Effector memory CD4-positive, alpha-beta T cell (primary cell): ENCODE data around the gene GRID1.

ENCODE experiments used
- DNase-seq, 3 donors: peaks; one replicate each; pipeline ENCODE4 v3.0.0-alpha.2; 2020
- H3K27ac ChIP-seq: 2 replicates; pipeline ENCODE4 v1.7.0; 2013; ENCODE audit warnings: mild to moderate bottlenecking, low read length, moderate library complexity; ENCODE audit not compliant: insufficient read depth, poor library complexity, severe bottlenecking
- H3K27me3 ChIP-seq: replicated peaks from 2 replicates; pipeline ENCODE4 v1.7.0; 2013; ENCODE audit warnings: mild to moderate bottlenecking, low read length; ENCODE audit not compliant: insufficient read depth, control insufficient read depth, poor library complexity, severe bottlenecking
- H3K36me3 ChIP-seq: 2 replicates; pipeline ENCODE4 v1.7.0; 2013; ENCODE audit warnings: mild to moderate bottlenecking, low read length, moderate library complexity; ENCODE audit not compliant: control insufficient read depth, insufficient read depth
- H3K4me1 ChIP-seq: 2 replicates; pipeline ENCODE4 v1.7.0; 2013; ENCODE audit warnings: low read length, mild to moderate bottlenecking; ENCODE audit not compliant: control insufficient read depth, insufficient read depth, poor library complexity, severe bottlenecking
- H3K4me3 ChIP-seq: 2 replicates; pipeline ENCODE4 v1.7.0; 2013; ENCODE audit warnings: low read length, low read depth, mild to moderate bottlenecking; ENCODE audit not compliant: insufficient read depth, poor library complexity, severe bottlenecking
- H3K9me3 ChIP-seq: 2 replicates; pipeline ENCODE4 v1.7.0; 2013; ENCODE audit warnings: mild to moderate bottlenecking, low read length, moderate library complexity; ENCODE audit not compliant: control insufficient read depth

The GRID1 gene

DNA sequence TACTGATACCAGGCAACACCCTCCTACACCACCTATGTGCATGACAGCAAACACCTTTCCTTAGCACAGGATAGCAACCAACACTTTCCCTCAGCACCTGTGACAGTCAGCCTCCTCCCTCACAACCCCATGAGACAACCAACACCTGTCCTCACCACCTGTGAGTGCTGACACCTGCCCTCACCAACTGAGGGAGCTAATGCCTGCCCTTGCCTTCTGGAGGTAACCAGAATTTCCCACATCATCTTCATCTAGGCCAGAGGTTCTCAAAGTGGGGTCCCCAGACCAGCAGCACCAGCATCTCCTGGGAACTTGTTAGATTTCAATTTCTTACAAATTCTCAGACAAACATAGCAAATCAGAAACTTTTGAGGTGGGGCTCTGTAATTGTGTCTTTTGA, 112.5 kb downstream of the GRID1 start:
- DNase-seq = no peak
- H3K27ac ChIP-seq = no peak overlapping the region
- no peaks in the 10 kb centered on the region for H3K4me1 ChIP-seq

DNA sequence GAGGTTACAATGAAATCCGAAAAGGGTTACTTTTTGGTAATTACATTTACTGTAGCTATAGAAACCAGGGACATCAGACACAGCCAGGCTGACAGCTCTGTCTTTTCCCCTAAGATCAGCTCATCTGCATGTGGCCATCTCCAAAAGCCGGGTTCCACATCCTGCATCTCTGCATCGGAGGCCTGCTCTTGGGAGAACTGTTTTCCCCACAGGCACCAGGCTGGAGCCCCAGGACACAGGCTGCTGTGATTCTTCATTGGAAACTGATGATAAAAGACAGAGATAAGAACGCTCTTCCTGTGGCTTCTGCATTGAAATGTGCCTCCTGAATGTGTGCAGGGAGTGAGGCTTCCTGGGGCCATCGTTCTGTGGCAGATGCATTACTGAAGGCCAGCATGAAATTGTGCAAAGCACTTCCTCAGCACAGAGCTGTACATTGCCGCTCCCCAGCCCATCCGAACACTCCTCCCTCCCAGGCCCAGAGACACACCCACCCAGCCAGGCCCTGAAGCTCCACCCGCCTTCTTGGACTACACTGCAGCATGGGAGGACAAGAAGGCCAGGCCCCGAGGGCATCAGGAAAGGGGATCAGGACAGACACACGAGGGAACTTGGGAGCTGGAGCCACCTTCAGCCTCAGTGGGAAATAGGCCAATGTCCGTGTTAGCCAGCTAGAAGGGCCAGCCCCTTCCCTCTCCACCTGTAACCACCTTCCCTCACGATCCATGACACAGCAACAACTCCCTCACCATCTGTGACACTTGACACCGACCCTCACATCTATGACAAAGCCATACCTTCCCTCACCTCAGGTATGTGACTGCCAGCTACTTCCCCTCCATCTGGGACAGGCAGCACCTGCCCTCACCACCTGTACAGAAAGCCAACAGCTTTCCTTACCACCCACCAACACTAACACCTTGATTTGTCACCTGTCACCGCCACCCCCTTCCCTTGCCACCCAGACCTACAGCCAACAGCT, 113.2 kb downstream of the GRID1 start:
- H3K4me1 ChIP-seq = no peaks in the 10 kb centered on the region
- no peak overlapping the region for H3K4me3 ChIP-seq
- H3K9me3 ChIP-seq = no peaks in the 10 kb centered on the region
- H3K27me3 ChIP-seq = no peaks in the 10 kb centered on the region
- no peak overlapping the region for H3K27ac ChIP-seq
- no peaks in the 10 kb centered on the region for H3K36me3 ChIP-seq
- DNase-seq = no peak

More for the DNA sequence above, 112.5 kb downstream of the GRID1 start:
- H3K9me3 ChIP-seq = no peaks in the 10 kb centered on the region
- no peak overlapping the region for H3K4me3 ChIP-seq
- H3K27me3 ChIP-seq = no peaks in the 10 kb centered on the region
- no peaks in the 10 kb centered on the region for H3K36me3 ChIP-seq

DNA sequence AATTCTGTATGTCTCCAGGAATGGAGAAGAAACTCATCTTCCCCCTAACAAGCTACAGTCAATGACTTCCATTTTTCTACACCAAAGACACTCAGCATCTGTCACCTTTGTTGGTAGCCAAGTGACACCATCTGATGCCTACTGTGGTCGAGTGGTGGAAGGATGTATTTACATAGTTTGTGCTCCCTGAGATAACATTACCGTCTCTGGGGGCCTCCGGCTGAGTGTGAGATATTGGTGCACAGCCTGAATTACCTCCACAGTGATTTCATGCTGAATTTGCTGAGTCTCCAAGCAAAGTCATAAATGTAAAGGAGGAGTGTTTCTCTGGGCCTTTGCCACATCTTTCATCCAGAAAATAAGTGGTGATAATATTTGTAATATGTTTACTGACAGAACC, 114.0 kb downstream of the GRID1 start:
- H3K27me3 ChIP-seq = no peaks in the 10 kb centered on the region
- no peaks in the 10 kb centered on the region for H3K4me1 ChIP-seq
- H3K27ac ChIP-seq = no peak overlapping the region
- no peak overlapping the region for H3K4me3 ChIP-seq
- H3K9me3 ChIP-seq = no peaks in the 10 kb centered on the region
- H3K36me3 ChIP-seq = no peaks in the 10 kb centered on the region
- DNase-seq = no peak

DNA sequence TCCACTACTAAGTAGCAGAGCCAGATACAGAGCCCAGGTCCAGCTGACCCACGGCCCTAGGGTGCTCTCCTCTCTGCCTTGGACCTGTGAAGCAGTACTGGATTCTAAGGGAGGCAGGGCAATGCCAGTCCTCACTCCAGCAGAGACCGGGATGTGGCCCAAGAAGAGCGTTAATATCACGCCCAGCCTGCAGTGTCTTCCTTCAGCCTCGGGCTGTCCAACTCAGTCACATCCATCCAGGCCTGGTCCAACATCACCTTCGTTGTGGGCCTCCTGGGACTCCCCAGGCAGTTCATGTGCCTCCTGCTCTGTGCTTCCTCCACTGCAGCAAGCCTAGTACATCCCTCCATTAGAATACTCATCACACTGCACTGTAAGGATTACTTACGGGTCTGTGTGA, 114.5 kb downstream of the GRID1 start:
- H3K4me3 ChIP-seq = no peak overlapping the region
- no peaks in the 10 kb centered on the region for H3K27me3 ChIP-seq
- no peaks in the 10 kb centered on the region for H3K4me1 ChIP-seq
- H3K27ac ChIP-seq = no peak overlapping the region
- DNase-seq = no peak
- no peaks in the 10 kb centered on the region for H3K36me3 ChIP-seq
- H3K9me3 ChIP-seq = no peaks in the 10 kb centered on the region

DNA sequence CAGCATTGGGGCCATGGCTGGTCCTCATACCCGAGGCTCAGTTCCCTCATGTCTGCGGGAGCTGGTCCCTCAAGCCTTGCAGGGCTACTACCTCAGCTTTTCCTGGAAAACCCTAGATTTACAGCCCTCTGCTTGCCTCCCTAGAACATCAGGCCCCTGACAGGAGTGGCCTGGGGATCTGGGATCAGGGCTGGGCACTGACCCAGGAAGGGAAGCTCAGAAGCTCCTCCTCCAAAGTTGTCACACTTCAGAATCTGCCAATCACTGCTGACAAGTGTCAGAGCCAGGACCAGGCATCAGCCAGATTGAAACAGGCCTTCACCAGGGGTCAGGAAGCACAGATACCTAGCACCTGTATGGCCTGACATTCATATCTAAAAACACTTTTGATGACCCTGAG, 115.2 kb downstream of the GRID1 start:
- Histone ChIP-seq H3K27me3 (no peaks in the 10 kb centered on the region), H3K9me3 (no peaks in the 10 kb centered on the region), H3K4me1 (no peaks in the 10 kb centered on the region), H3K4me3 (no peak overlapping the region), H3K36me3 (no peaks in the 10 kb centered on the region), H3K27ac (no peak overlapping the region)
- DNase-seq = no peak

DNA sequence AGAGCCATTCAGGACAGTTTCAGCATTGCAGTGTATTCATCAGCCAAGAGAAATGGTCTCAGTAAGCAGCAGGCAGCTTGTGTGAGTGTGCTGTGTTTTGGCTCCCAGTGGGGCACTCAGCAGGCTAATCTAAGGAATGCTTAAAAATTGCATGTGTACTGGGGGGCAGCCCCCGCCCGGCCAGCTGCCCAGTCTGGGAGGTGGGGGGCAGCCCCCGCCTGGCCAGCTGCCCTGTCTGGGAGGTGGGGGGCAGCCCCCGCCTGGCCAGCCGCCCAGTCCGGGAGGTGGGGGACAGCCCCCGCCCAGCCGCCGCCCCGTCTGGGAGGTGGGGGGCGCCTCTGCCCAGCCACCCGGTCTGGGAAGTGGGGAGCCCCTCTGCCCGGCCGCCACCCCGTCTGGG, 116.2 kb downstream of the GRID1 start:
- no peak for DNase-seq
- H3K4me3 ChIP-seq = no peak overlapping the region
- H3K36me3 ChIP-seq = no peaks in the 10 kb centered on the region
- no peaks in the 10 kb centered on the region for H3K27me3 ChIP-seq
- no peaks in the 10 kb centered on the region for H3K4me1 ChIP-seq
- no peaks in the 10 kb centered on the region for H3K9me3 ChIP-seq
- no peak overlapping the region for H3K27ac ChIP-seq

DNA sequence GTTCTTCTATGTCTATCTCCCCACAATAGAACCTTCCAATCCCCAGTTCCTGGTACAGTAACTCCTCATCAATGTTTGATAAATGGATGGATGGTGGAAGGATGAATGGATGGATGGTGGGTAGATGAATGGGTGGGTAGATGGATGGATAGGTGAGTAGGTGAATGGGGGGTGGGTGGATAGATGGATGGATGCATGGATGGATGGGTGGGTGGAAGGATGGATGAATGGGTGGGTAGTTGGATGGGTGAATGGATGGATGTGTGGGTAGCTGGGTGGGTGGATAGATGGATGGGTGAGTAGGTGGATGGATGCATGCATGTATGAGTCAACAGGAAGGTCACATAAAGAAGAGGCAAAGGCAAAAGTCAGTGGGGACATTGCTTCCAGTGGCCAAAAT, 116.8 kb downstream of the GRID1 start:
- no peak overlapping the region for H3K27ac ChIP-seq
- no peaks in the 10 kb centered on the region for H3K4me1 ChIP-seq
- H3K4me3 ChIP-seq = no peak overlapping the region
- no peak for DNase-seq
- no peaks in the 10 kb centered on the region for H3K27me3 ChIP-seq
- no peaks in the 10 kb centered on the region for H3K9me3 ChIP-seq
- no peaks in the 10 kb centered on the region for H3K36me3 ChIP-seq

DNA sequence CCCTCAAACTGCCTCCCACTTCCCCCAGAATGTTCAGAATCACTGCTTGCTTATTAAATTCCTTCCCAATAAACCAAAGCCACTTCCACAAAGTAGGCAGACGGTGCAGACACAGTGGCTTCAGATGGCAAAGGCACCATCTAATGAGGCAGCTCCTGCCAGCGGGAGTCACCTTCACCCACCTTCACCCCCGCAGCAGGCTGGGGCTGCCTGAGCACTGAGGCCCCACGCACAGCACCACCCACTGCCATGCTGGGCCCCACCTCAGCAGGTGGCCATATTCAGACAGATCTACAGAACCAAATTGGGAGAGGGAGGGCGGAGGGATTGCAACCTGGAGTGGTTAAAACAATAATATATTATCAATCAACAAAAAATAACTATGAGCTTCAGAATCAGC, 118.5 kb downstream of the GRID1 start:
- Histone ChIP-seq H3K9me3 (no peaks in the 10 kb centered on the region), H3K4me1 (no peaks in the 10 kb centered on the region), H3K4me3 (no peak overlapping the region), H3K36me3 (no peaks in the 10 kb centered on the region), H3K27me3 (no peaks in the 10 kb centered on the region), H3K27ac (no peak overlapping the region)
- DNase-seq = no peak

DNA sequence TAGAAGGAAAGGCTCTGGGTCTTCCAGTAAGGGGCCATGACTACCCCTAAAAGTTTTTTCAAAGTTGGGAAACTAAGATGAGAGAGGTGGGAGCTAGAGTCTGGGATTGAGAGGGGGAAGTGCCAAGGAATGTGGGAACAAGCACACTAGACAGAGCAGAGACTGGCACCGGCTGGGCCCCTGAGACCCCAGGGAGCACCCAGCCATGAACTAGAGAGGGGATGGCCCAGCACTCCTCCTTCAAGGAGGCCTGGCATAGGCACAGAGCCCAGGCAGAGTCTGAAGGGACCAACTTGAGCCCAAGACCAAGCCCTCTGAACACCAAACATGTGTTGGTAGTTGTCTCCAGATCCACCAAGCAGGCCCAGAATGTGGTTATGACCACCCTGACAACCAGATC, 119.0 kb downstream of the GRID1 start:
- Histone ChIP-seq H3K36me3 (no peaks in the 10 kb centered on the region), H3K4me3 (no peak overlapping the region), H3K4me1 (no peaks in the 10 kb centered on the region), H3K27me3 (no peaks in the 10 kb centered on the region), H3K9me3 (no peaks in the 10 kb centered on the region), H3K27ac (no peak overlapping the region)
- no peak for DNase-seq

DNA sequence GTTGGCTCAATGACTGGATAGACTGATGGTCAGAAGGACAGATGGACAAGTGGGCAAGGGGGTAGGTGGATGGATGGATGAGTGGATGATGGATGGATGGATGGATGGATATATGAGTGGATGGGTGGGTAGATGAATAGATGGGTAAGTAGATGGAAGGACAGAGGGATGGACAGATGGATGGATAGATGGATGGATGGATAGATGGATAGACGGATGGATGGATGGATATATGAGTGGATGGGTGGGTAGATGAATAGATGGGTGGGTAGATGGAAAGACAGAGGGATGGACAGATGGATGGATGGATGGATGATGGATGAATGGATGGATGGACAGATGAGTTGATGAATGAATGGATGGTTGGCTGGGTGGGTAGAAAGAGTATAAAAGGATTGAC, 119.5 kb downstream of the GRID1 start:
- H3K9me3 ChIP-seq = no peaks in the 10 kb centered on the region
- DNase-seq = no peak
- no peak overlapping the region for H3K27ac ChIP-seq
- no peaks in the 10 kb centered on the region for H3K27me3 ChIP-seq
- H3K4me1 ChIP-seq = no peaks in the 10 kb centered on the region
- H3K4me3 ChIP-seq = no peak overlapping the region
- no peaks in the 10 kb centered on the region for H3K36me3 ChIP-seq
